Ectodermal cell (in vitro differentiated cells): ENCODE results near the gene RBM39.
"Not testable (repeated sequence)": the region's sequence is repeated elsewhere in the genome, so short reads cannot be mapped to it uniquely, and the experiment has no call there.

Experiments used
- H3K27ac ChIP-seq: 2 replicates; pipeline ENCODE4 v1.7.0; 2013; ENCODE audit warnings: mild to moderate bottlenecking, low read depth, low read length; ENCODE audit not compliant: insufficient read depth, poor library complexity, severe bottlenecking
- H3K27me3 ChIP-seq: 2 replicates; pipeline ENCODE4 v1.7.0; 2013; ENCODE audit warnings: mild to moderate bottlenecking, low read length; ENCODE audit not compliant: insufficient read depth, control insufficient read depth, poor library complexity, severe bottlenecking
- H3K36me3 ChIP-seq: one replicate; pipeline ENCODE4 v1.7.0; 2013; ENCODE audit warnings: low read length; ENCODE audit not compliant: control insufficient read depth, insufficient read depth
- H3K4me1 ChIP-seq: one replicate; pipeline ENCODE4 v1.7.0; 2013; ENCODE audit warnings: low read length; ENCODE audit not compliant: control insufficient read depth, insufficient read depth
- H3K4me3 ChIP-seq: 2 replicates; pipeline ENCODE4 v1.7.0; 2013; ENCODE audit warnings: low read depth, low read length, control low read depth; ENCODE audit not compliant: insufficient read depth
- H3K9me3 ChIP-seq: 2 replicates; pipeline ENCODE4 v1.7.0; 2013; ENCODE audit warnings: mild to moderate bottlenecking, low read length, moderate library complexity; ENCODE audit not compliant: control insufficient read depth
- WGBS, 2 experiments: methylation state at CpG; one replicate each; pipeline ENCODE4 v1.1.7; 2013; ENCODE audit warnings: missing lambda C conversion rate in 2 of 2; 5-methylcytosine and 5-hydroxymethylcytosine counted together

The RBM39 gene

DNA sequence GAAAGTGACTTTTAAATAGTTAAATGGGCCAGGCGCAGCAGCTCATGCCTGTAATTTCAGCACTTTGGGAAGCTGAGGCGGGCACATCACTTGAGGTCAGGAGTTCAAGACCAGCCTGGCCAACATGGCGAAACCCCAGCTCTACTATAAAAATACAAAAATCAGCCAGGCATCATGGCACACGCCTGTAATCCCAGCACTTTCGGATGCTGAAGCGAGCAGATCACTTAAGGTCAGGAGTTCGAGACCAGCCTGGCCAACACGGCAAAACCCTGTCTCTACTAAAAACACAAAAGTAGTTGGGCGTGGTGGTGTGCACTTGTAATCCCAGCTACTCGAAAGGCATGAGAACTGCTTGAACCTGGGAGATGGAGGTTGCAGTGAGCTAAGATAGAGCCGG is 36.2 kb downstream of the RBM39 start:
- H3K36me3 ChIP-seq, result peaks cover 52% of the 10 kb centered on the region
- 91 to 92% methylated on average over 11 of the region's 11 CpGs for WGBS, 2 experiments
- H3K27me3 ChIP-seq, H3K9me3 ChIP-seq, H3K27ac ChIP-seq, H3K4me1 ChIP-seq, H3K4me3 ChIP-seq: not testable (repeated sequence)

DNA sequence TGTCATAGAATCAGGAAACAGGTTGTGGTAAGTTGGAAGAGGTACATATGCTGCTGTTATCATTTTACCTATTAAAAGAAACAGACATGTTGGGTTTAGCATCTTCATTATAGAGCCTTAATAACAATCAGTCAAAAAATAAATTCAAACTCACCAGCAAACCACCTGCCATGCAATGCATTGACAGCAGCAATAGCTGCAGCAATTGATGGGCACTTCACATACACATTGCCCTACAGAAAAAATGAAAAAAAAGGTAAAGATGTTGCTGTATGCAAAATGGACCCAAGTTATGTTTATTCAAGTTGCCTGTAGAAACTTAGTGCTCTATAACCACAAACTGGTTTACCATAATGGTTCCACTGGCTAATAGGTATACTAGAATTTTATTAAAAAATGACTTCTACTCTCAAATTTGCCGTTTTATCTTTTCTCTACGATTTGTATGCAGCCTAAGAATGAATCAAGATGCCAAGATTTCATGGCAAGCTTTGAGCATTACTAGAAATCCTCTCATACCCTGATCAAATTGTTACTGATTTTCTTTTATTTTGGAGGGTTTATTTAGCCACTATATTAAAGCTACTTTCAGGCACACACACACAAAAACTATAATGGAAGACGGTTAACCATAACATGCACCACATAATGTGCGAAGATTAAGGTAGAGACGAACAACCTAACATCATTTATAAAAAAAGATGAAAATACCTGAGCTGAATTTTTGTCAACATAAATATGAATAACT is 37.4 kb downstream of the RBM39 start:
- Histone ChIP-seq H3K27ac (no peak overlapping the region), H3K36me3 (peaks cover 42% of the 10 kb centered on the region)

DNA sequence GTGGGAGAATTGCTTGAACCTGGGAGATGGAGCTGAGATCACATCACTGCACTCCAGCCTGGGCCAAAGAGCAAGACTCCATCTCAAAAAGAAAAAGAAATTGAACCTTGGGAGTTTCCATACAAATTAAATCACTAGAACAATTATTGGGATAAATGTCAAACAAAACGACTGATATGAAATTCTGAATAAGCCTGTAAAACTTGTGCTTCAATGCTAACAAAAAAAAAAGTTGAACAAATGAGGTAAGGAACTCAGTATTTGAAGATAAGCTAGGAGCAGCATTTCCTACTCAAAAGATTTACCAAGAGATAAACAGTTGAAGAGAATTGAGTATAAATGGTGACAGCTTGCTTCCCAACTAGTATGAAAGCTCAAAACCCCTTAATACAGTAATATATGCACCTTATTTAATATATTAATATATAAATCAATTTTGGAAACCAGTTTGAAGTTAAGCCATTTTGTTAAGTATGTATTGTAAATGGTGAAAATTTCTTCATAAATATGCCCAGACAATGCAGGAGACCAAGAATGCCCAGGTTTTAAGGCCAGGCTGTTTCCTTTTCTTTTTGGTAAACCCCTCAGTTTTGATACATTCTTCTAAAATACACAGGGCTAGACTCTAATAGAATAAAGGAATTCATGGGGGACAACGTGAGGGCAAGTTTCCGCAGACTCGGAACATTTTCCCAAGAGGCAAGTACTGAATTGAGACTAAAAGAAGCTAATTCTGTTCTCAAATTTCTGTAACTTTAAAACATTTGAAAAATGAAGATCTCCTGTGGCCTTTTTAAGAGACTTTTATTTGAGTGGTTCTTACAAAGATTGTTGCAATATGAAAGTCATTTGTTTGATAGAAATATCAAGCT is 39.0 kb downstream of the RBM39 start:
- no peak overlapping the region for H3K4me3 ChIP-seq
- no peaks in the 10 kb centered on the region for H3K27me3 ChIP-seq
- 95 to 100% methylated on average over 4 of the region's 4 CpGs for WGBS, 2 experiments
- peaks cover 32% of the 10 kb centered on the region for H3K36me3 ChIP-seq
- H3K27ac ChIP-seq, result no peak overlapping the region
- H3K9me3 ChIP-seq, result no peaks in the 10 kb centered on the region
- peaks cover 9% of the 10 kb centered on the region for H3K4me1 ChIP-seq

More for the DNA sequence above, 37.4 kb downstream of the RBM39 start:
- H3K27me3 ChIP-seq, result no peaks in the 10 kb centered on the region
- peaks cover 6% of the 10 kb centered on the region for H3K4me1 ChIP-seq
- no peak overlapping the region for H3K4me3 ChIP-seq
- no peaks in the 10 kb centered on the region for H3K9me3 ChIP-seq
- 93 to 96% methylated on average over 4 to 5 of the region's 5 CpGs for WGBS, 2 experiments

DNA sequence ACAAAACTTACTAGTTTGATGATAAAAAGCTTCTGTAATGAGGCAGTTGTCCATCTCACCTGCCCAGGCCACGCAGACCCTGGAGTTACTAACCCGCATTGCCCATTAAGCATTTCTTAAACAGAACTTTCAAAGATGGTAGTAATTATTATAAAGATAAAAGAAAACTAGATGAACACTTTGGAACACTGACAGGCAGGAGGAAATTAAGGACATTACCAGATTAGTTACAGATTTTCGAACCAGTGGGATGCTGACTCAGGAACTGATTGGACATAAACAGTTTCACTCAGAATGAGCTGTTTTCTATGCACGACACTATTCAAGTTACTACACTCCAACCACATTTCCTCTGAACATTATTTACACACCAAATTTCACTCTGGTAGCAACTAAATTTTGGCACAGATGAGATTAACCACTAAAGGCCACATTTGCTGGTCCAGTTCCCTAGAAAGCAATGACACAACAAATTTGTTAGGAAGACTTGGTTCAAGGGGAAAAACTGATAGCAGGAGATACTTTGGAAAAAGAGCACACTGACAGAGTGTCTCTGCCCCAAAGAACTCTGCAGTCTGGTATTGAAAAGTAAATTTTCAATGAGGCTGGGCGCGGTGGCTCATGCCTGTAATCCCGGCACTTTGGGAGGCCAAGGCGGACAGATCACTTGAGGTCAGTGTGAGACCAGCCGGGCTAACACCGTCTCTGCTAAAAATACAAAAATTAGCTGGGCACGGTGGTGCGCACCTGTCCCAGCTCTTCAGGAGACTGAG is 39.8 kb downstream of the RBM39 start:
- no peaks in the 10 kb centered on the region for H3K27me3 ChIP-seq
- peaks cover 11% of the 10 kb centered on the region for H3K4me1 ChIP-seq
- peaks cover 32% of the 10 kb centered on the region for H3K36me3 ChIP-seq
- no peak overlapping the region for H3K27ac ChIP-seq
- no peaks in the 10 kb centered on the region for H3K9me3 ChIP-seq
- H3K4me3 ChIP-seq, result no peak overlapping the region
- WGBS, 2 experiments, result 92 to 95% methylated on average over 10 to 11 of the region's 12 CpGs

DNA sequence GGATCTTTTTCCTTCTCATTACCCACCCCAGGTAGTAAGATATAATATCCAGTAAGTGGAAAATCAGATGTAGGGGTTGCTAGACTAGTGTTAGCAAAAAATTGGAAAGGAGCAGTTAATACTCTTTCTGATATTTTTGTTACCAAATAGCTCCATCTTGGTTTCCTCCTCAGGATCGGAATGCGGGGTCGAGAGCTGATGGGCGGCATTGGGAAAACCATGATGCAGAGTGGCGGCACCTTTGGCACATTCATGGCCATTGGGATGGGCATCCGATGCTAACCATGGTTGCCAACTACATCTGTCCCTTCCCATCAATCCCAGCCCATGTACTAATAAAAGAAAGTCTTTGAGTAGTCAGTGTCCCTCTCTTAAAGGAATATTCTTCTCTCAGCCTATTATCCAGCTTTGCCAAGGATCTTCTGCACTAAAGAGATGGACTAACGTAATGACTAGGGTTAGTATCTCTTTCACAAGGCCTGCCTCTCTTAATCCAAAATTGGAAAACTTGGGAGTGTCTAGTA is 41.4 kb downstream of the RBM39 start:
- no peak overlapping the region for H3K27ac ChIP-seq
- H3K9me3 ChIP-seq, result no peaks in the 10 kb centered on the region
- WGBS, 2 experiments, result 88 to 96% methylated on average over 7 of the region's 7 CpGs
- peak overlapping the region; percentile 98 for H3K4me3 ChIP-seq
- peaks cover 11% of the 10 kb centered on the region for H3K4me1 ChIP-seq
- no peaks in the 10 kb centered on the region for H3K27me3 ChIP-seq
- H3K36me3 ChIP-seq, result peaks cover 20% of the 10 kb centered on the region

DNA sequence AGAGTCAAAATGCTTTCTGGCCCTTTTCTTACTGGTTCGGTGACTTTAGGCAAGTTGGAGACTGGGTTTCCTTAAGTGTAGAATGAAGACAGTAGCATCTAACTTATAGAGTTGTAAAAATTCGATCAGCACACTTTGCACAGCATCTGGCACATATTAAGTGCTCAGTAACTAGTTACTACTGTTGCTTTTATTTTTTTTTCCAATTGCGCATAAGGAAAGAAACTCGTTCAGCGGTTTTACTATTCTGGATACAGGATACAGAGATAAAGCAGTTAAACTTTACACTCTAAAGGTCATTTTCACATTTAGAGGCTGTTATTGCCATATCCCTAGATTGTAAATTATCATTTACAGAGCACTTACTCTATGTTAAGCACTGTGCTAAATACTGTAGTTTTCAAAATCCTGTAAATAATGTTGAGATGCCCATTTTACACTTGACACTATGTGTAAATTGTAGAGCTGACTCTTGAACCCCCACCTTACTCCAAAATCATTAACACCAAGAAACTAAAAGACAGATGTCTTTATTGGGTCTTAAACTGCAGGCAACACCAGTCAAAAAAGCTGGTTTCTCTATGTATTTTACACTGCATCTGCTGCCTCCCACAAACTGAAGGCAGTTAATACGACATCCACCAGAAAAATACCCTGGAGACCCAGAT is 42.0 kb downstream of the RBM39 start:
- H3K4me1 ChIP-seq, result peaks cover 11% of the 10 kb centered on the region
- WGBS, 2 experiments, result 35 to 43% methylated on average over 6 of the region's 6 CpGs
- H3K27ac ChIP-seq, result peak overlapping the region; percentile 82
- H3K4me3 ChIP-seq, result peak overlapping the region; percentile 98
- no peaks in the 10 kb centered on the region for H3K9me3 ChIP-seq
- H3K36me3 ChIP-seq, result peaks cover 16% of the 10 kb centered on the region
- H3K27me3 ChIP-seq, result no peaks in the 10 kb centered on the region

DNA sequence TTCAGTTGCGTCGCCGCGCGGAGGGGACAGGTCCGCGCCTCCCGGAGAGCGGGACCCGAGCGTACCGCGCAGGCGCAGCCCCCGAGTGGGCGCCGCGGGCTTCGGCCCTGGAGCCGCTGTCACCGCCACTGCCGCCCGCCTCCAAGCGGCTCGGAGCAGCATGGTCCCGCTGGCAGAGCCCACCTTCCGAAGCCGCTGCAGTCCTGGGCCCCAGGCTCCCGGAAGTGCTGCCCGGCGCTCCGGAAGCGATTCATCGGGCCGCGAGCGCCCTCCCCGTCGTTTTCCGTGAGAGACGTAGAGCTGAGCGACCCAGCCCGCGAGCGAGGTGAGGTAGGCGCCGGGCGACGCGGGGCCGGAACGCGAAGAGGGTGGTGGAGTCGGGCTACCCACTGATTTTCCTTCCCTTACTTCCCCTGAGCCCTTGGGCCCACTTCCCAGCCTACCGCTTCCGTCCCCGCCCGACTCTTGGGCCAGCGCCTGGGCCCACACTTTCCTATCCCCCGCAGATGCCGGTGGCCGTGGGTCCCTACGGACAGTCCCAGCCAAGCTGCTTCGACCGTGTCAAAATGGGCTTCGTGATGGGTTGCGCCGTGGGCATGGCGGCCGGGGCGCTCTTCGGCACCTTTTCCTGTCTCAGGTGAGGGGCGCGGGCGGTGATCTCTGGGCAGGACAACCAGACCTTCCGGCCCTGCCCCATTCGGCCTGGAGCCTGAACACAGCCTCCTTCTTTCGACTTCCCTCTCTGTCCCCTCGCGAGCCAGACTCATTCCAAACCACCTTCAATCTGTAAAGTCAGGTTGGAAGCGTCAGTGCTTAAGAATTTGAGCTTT is 42.7 kb downstream of the RBM39 start, which contains the start of the genes NFS1 and ROMO1:
TSS of gene NFS1 (minus strand) at position 226 of the 830 bp plus-strand sequence. CDS start at position 162, 64 bp downstream.
TSS of gene ROMO1 (plus strand) at position 279 of the 830 bp plus-strand sequence. CDS start at position 507, 228 bp downstream.
- Histone ChIP-seq H3K4me1 (peaks cover 11% of the 10 kb centered on the region), H3K36me3 (peaks cover 13% of the 10 kb centered on the region), H3K4me3 (peak within 1 kb of the TSS; percentile 98), H3K27ac (peak within 1 kb of the TSS; percentile 82), H3K9me3 (no peaks in the 10 kb centered on the region), H3K27me3 (no peaks in the 10 kb centered on the region)
- WGBS, 2 experiments, result 0 to 1% methylated on average over 81 of the region's 81 CpGs

DNA sequence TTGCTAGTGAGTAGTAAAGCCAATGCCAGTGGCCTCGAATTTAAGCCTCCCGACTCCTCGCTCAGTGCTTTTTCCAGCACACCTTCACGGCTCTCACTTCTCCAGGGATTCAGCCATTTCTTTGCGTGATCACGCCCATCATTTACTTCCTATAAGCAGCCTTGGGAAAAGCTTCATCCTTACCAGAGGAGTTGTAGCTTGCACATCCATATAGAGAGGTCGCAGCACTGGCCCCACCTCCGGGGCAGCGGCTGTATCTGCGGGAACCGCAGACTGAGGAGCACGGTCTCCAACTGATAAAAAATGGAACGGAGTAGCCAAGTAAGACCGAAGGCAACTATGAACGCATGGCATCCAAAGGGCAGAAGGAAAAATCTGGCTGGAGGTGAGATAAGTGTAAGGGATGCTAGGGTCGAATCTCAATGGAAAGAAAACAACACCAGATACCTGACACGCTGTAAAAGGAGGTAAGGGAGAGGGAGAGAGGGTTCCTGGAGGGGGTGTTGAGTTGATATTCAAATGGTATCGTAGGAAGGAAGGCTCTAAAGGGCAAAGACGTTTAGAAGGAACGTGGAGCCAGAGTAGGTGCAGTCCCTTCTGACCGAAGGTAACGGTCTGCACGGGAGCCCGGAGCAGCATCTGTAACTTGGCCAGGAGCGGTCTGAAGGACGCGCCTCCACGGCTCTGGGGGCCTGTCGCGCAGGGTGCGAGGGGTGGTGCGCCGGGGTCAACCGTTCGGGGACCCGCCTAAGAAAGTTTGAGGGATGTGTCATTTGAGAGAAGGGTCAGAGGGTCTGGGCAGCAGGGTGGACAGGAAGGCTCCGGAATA is 43.5 kb downstream of the RBM39 start:
- Histone ChIP-seq H3K9me3 (no peaks in the 10 kb centered on the region), H3K4me3 (peak overlapping the region; percentile 98), H3K36me3 (peaks cover 5% of the 10 kb centered on the region), H3K27me3 (no peaks in the 10 kb centered on the region), H3K4me1 (peaks cover 11% of the 10 kb centered on the region), H3K27ac (no peak overlapping the region)
- WGBS, 2 experiments, result 12% methylated on average over 37 of the region's 37 CpGs
